HAP-1 (cell line): ENCODE results near the gene ZWILCH.
"Not testable (repeated sequence)": the region's sequence is repeated elsewhere in the genome, so short reads cannot be mapped to it uniquely, and the experiment has no call there.

Experiments
- DNase-seq, 2 experiments: peaks; one replicate each; pipeline ENCODE4 v3.0.0-alpha.2; 2016 to 2020; ENCODE audit warnings: low spot score in 2 of 2
- H3K27me3 ChIP-seq: fragments of 250-450 bp; sonication (Bioruptor Pico); 2 replicates; pipeline ENCODE4 v1.5.1; 2020; ENCODE audit warnings: low read depth, mild to moderate bottlenecking, moderate library complexity
- H3K36me3 ChIP-seq: fragments of 250-450 bp; sonication (Bioruptor Pico); replicated peaks from 2 replicates; pipeline ENCODE4 v1.5.1; 2020; ENCODE audit warnings: mild to moderate bottlenecking
- H3K4me1 ChIP-seq: fragments of 250-450 bp; sonication (Bioruptor Pico); 2 replicates; pipeline ENCODE4 v1.5.1; 2020; ENCODE audit warnings: mild to moderate bottlenecking
- H3K4me3 ChIP-seq: fragments of 250-450 bp; sonication (Bioruptor Pico); 2 replicates; pipeline ENCODE4 v1.5.1; 2020; ENCODE audit warnings: mild to moderate bottlenecking, moderate library complexity
- H3K9me3 ChIP-seq: fragments of 250-450 bp; sonication (Bioruptor Pico); 2 replicates; pipeline ENCODE4 v1.5.1; 2020; ENCODE audit warnings: mild to moderate bottlenecking, moderate library complexity
- in situ Hi-C: fragments of 300-500 bp; cut with MboI; formaldehyde crosslinking; loops from 3 replicates; pipeline ENCODE4 v1.14.3; 2020; ENCODE audit warnings: low sequenced_read_pairs, inconsistent platforms, mixed read lengths

ZWILCH gene

GRCh38 chr15:66587749-66588148 is 82.6 kb downstream of the ZWILCH start:
- Histone ChIP-seq H3K4me3 (no peak overlapping the region), H3K4me1 (no peaks in the 10 kb centered on the region), H3K9me3 (no peaks in the 10 kb centered on the region), H3K36me3 (no peaks in the 10 kb centered on the region), H3K27me3 (peaks cover 15% of the 10 kb centered on the region)
- in situ Hi-C loops, result no loop called here
- DNase-seq, result no peak

- DNase-seq, result peak in 1 of 2 experiments; percentile 79
- Histone ChIP-seq H3K36me3 (no peaks in the 10 kb centered on the region), H3K9me3 (no peaks in the 10 kb centered on the region), H3K27me3 (peaks cover 15% of the 10 kb centered on the region), H3K4me3 (no peak overlapping the region), H3K4me1 (no peaks in the 10 kb centered on the region)
- in situ Hi-C loops, result no loop called here
Observed at GRCh38 chr15:66588537-66588936, 83.4 kb downstream of the ZWILCH start.

GRCh38 chr15:66588971-66589370 is 83.8 kb downstream of the ZWILCH start:
- Histone ChIP-seq H3K9me3 (no peaks in the 10 kb centered on the region), H3K27me3 (peaks cover 15% of the 10 kb centered on the region), H3K36me3 (no peaks in the 10 kb centered on the region), H3K4me1 (no peaks in the 10 kb centered on the region), H3K4me3 (no peak overlapping the region)
- in situ Hi-C loops, result no loop called here
- DNase-seq, result no peak

- in situ Hi-C loops, DNase-seq, H3K36me3 ChIP-seq, H3K9me3 ChIP-seq, H3K4me1 ChIP-seq, H3K4me3 ChIP-seq: not testable (repeated sequence)
- peaks cover 15% of the 10 kb centered on the region for H3K27me3 ChIP-seq
Observed at GRCh38 chr15:66589429-66589828, 84.3 kb downstream of the ZWILCH start.

GRCh38 chr15:66590435-66590834 is 85.3 kb downstream of the ZWILCH start:
- Histone ChIP-seq H3K36me3 (no peaks in the 10 kb centered on the region), H3K27me3 (peaks cover 15% of the 10 kb centered on the region), H3K4me3 (no peak overlapping the region), H3K4me1 (no peaks in the 10 kb centered on the region), H3K9me3 (no peaks in the 10 kb centered on the region)
- in situ Hi-C loops, result no loop called here
- no peak for DNase-seq

GRCh38 chr15:66591322-66591862 is 86.3 kb downstream of the ZWILCH start:
- no peaks in the 10 kb centered on the region for H3K36me3 ChIP-seq
- H3K9me3 ChIP-seq, result no peaks in the 10 kb centered on the region
- no peaks in the 10 kb centered on the region for H3K4me1 ChIP-seq
- no peak for DNase-seq
- no peak overlapping the region for H3K4me3 ChIP-seq
- H3K27me3 ChIP-seq, result peaks cover 8% of the 10 kb centered on the region
- in situ Hi-C loops, result no loop called here

GRCh38 chr15:66592505-66593218 is 87.5 kb downstream of the ZWILCH start:
- no peak overlapping the region for H3K4me3 ChIP-seq
- DNase-seq, result no peak
- no peaks in the 10 kb centered on the region for H3K36me3 ChIP-seq
- H3K27me3 ChIP-seq, result peaks cover 6% of the 10 kb centered on the region
- no peaks in the 10 kb centered on the region for H3K4me1 ChIP-seq
- in situ Hi-C loops, result no loop called here
- no peaks in the 10 kb centered on the region for H3K9me3 ChIP-seq

- peaks cover 6% of the 10 kb centered on the region for H3K27me3 ChIP-seq
- H3K36me3 ChIP-seq, result no peaks in the 10 kb centered on the region
- no peaks in the 10 kb centered on the region for H3K4me1 ChIP-seq
- H3K4me3 ChIP-seq, result no peak overlapping the region
- DNase-seq, result no peak
- H3K9me3 ChIP-seq, result no peaks in the 10 kb centered on the region
- in situ Hi-C loops, result no loop called here
Observed at GRCh38 chr15:66593219-66593780, 88.2 kb downstream of the ZWILCH start.

GRCh38 chr15:66594344-66594743 is 89.2 kb downstream of the ZWILCH start:
- DNase-seq, result no peak
- Histone ChIP-seq H3K36me3 (no peaks in the 10 kb centered on the region), H3K9me3 (no peaks in the 10 kb centered on the region), H3K4me1 (no peaks in the 10 kb centered on the region), H3K27me3 (peaks cover 6% of the 10 kb centered on the region), H3K4me3 (no peak overlapping the region)
- in situ Hi-C loops, result no loop called here

GRCh38 chr15:66594836-66595235 is 89.7 kb downstream of the ZWILCH start:
- peaks cover 6% of the 10 kb centered on the region for H3K27me3 ChIP-seq
- DNase-seq, result no peak
- no peaks in the 10 kb centered on the region for H3K4me1 ChIP-seq
- H3K9me3 ChIP-seq, result no peaks in the 10 kb centered on the region
- in situ Hi-C loops, result no loop called here
- no peaks in the 10 kb centered on the region for H3K36me3 ChIP-seq
- H3K4me3 ChIP-seq, result no peak overlapping the region

- Histone ChIP-seq H3K4me1 (no peaks in the 10 kb centered on the region), H3K27me3 (peaks cover 2% of the 10 kb centered on the region), H3K4me3 (no peak overlapping the region), H3K36me3 (no peaks in the 10 kb centered on the region), H3K9me3 (no peaks in the 10 kb centered on the region)
- DNase-seq, result no peak
- in situ Hi-C loops, result no loop called here
Observed at GRCh38 chr15:66595332-66595731, 90.2 kb downstream of the ZWILCH start.

- no peak for DNase-seq
- in situ Hi-C loops, result no loop called here
- H3K9me3 ChIP-seq, result no peaks in the 10 kb centered on the region
Observed at GRCh38 chr15:66595931-66596545, 90.9 kb downstream of the ZWILCH start.

GRCh38 chr15:66598095-66598815 is 93.1 kb downstream of the ZWILCH start:
- Histone ChIP-seq H3K36me3 (no peaks in the 10 kb centered on the region), H3K27me3 (peaks cover 8% of the 10 kb centered on the region; the same call in 1 of the 2 replicates), H3K4me1 (no peaks in the 10 kb centered on the region), H3K4me3 (no peak overlapping the region), H3K9me3 (no peaks in the 10 kb centered on the region)
- in situ Hi-C loops, result no loop called here
- DNase-seq, result no peak

More at GRCh38 chr15:66595931-66596545, 90.9 kb downstream of the ZWILCH start:
- Histone ChIP-seq H3K4me1 (no peaks in the 10 kb centered on the region), H3K27me3 (peaks cover 8% of the 10 kb centered on the region; the same call in 1 of the 2 replicates), H3K4me3 (no peak overlapping the region), H3K36me3 (no peaks in the 10 kb centered on the region)
